Stimulated activated CD4-positive, alpha-beta T cell treated with anti-CD3 and anti-CD28 coated beads, Interleukin-2, amount 100 ng/mL, for 4 hours (primary cell): Measurements from ENCODE around the gene TRNP1.
A peak's percentile ranks its signal among the peaks of the same experiment; 100 is the strongest.
"Not testable (repeated sequence)": the region's sequence is repeated elsewhere in the genome, so short reads cannot be mapped to it uniquely, and the experiment has no call there.

ENCODE experiments used
- DNase-seq: peaks from one replicate; pipeline ENCODE4 v3.0.0-alpha.2; 2020; ENCODE audit warnings: low read depth

The TRNP1 gene

GRCh38 chr1:26993237-26994019 lies at the start of gene TRNP1:
TSS of gene TRNP1 (plus strand) at chr1:26993692. CDS start at chr1:26993787, 95 bp downstream.
- peak; percentile 57 for DNase-seq

- no peak for DNase-seq
These were observed 48.4 kb upstream of the TRNP1 start for GRCh38 chr1:26945138-26945537.

GRCh38 chr1:26945728-26946127 lies 47.8 kb upstream of the TRNP1 start:
- DNase-seq: no peak

GRCh38 chr1:26946270-26946669 lies 47.2 kb upstream of the TRNP1 start:
- DNase-seq: no peak

- not testable (repeated sequence) for DNase-seq
These were observed 44.8 kb upstream of the TRNP1 start for GRCh38 chr1:26948725-26949057.

- DNase-seq: no peak
These were observed 44.1 kb upstream of the TRNP1 start for GRCh38 chr1:26949266-26949925.

- no peak for DNase-seq
These were observed 43.6 kb upstream of the TRNP1 start for GRCh38 chr1:26949926-26950319.

- DNase-seq: no peak
These were observed 42.9 kb upstream of the TRNP1 start for GRCh38 chr1:26950602-26951001.

- no peak for DNase-seq
These were observed 42.3 kb upstream of the TRNP1 start for GRCh38 chr1:26951216-26951615.

GRCh38 chr1:26951821-26952497 lies 41.5 kb upstream of the TRNP1 start:
- no peak for DNase-seq

- DNase-seq: no peak
These were observed 40.1 kb upstream of the TRNP1 start for GRCh38 chr1:26953374-26953773.

- DNase-seq: no peak
These were observed 37.2 kb upstream of the TRNP1 start for GRCh38 chr1:26956321-26956720.

GRCh38 chr1:26957306-26957705 lies 36.2 kb upstream of the TRNP1 start:
- no peak for DNase-seq

GRCh38 chr1:26959270-26959669 lies 34.2 kb upstream of the TRNP1 start:
- no peak for DNase-seq

- peak; percentile 35 for DNase-seq
These were observed 33.5 kb upstream of the TRNP1 start, which contains the start of gene KDF1 for GRCh38 chr1:26959722-26960624. TSS of gene KDF1 (minus strand) at chr1:26960468. CDS start at chr1:26952380, 8,088 bp downstream.

- no peak for DNase-seq
These were observed 32.9 kb upstream of the TRNP1 start for GRCh38 chr1:26960625-26960966.

GRCh38 chr1:26961826-26962225 lies 31.7 kb upstream of the TRNP1 start:
- no peak for DNase-seq

- DNase-seq: no peak
These were observed 28.3 kb upstream of the TRNP1 start for GRCh38 chr1:26965213-26965612.

GRCh38 chr1:26965628-26966027 lies 27.9 kb upstream of the TRNP1 start:
- no peak for DNase-seq

GRCh38 chr1:26970810-26971209 lies 22.7 kb upstream of the TRNP1 start:
- DNase-seq: no peak

- DNase-seq: no peak
These were observed 21.9 kb upstream of the TRNP1 start for GRCh38 chr1:26971590-26971989.

- no peak for DNase-seq
These were observed 21.1 kb upstream of the TRNP1 start for GRCh38 chr1:26972390-26972789.
